OCI-LY1 (cell line): Measurements from ENCODE around the gene OTOG.

Experiments used
- H2AFZ ChIP-seq: fragments of 200-600 bp; sonication (generic), shearing (Covaris generic); 2 replicates; pipeline ENCODE4 v1.6.0; 2014; ENCODE audit warnings: antibody characterized with exemption, mild to moderate bottlenecking, low read length
- H3F3A ChIP-seq: fragments of 200-600 bp; sonication (generic), shearing (Covaris generic); 2 replicates; pipeline ENCODE4 v1.6.0; 2014; ENCODE audit warnings: mild to moderate bottlenecking, antibody characterized with exemption, low read length, moderate library complexity; ENCODE audit not compliant: insufficient read depth
- H3K27ac ChIP-seq: fragments of 200-600 bp; sonication (generic); 2 replicates; pipeline ENCODE4 v1.5.1; 2014; ENCODE audit warnings: low read length, mixed run types, mild to moderate bottlenecking, low read depth; ENCODE audit not compliant: poor library complexity, severe bottlenecking
- H3K27me3 ChIP-seq: fragments of 200-600 bp; sonication (generic); 2 replicates; pipeline ENCODE4 v1.6.0; 2014; ENCODE audit warnings: antibody characterized with exemption, mild to moderate bottlenecking, low read length, moderate library complexity; ENCODE audit not compliant: insufficient read depth
- H3K36me3 ChIP-seq: fragments of 200-600 bp; sonication (generic); 2 replicates; pipeline ENCODE4 v1.6.1; 2014; ENCODE audit warnings: mild to moderate bottlenecking, antibody characterized with exemption, low read length, moderate library complexity, mixed read lengths; ENCODE audit not compliant: insufficient read depth
- H3K4me1 ChIP-seq: fragments of 200-600 bp; sonication (generic); 2 replicates; pipeline ENCODE4 v1.5.1; 2014; ENCODE audit warnings: mild to moderate bottlenecking, low read length, moderate library complexity; ENCODE audit not compliant: insufficient read depth, severe bottlenecking
- H3K4me2 ChIP-seq: fragments of 200-600 bp; sonication (generic), shearing (Covaris generic); 2 replicates; pipeline ENCODE4 v1.6.1; 2014; ENCODE audit warnings: low read length
- H3K4me3 ChIP-seq: fragments of 200-600 bp; sonication (generic); 2 replicates; pipeline ENCODE4 v1.5.1; 2014; ENCODE audit warnings: low read length, low read depth, mild to moderate bottlenecking, mixed read lengths; ENCODE audit not compliant: poor library complexity, severe bottlenecking
- H3K79me2 ChIP-seq: fragments of 200-600 bp; shearing (Covaris generic); 2 replicates; pipeline ENCODE4 v1.6.1; 2016; ENCODE audit warnings: mixed run types, low read length, mixed read lengths; ENCODE audit not compliant: insufficient read depth
- H3K9ac ChIP-seq: fragments of 200-600 bp; sonication (generic), shearing (Covaris generic); 2 replicates; pipeline ENCODE4 v1.6.1; 2014; ENCODE audit warnings: mild to moderate bottlenecking, low read length, mixed read lengths
- H3K9me2 ChIP-seq: fragments of 200-600 bp; sonication (generic), shearing (Covaris generic); 2 replicates; pipeline ENCODE4 v1.6.1; 2014; ENCODE audit warnings: low read depth, mild to moderate bottlenecking, low read length, mixed read lengths
- H3K9me3 ChIP-seq: fragments of 200-600 bp; shearing (Covaris generic); 2 replicates; pipeline ENCODE4 v1.6.1; 2014; ENCODE audit warnings: low read length, mixed read lengths
- H4K20me1 ChIP-seq: fragments of 200-600 bp; sonication (generic), shearing (Covaris generic); 2 replicates; pipeline ENCODE4 v1.6.0; 2016; ENCODE audit warnings: mild to moderate bottlenecking, low read length; ENCODE audit not compliant: insufficient read depth
- EZH2 ChIP-seq: fragments of 200-600 bp; sonication (generic), shearing (Covaris generic); IDR thresholded peaks from 2 replicates; pipeline ENCODE4 v1.8.0; 2017; ENCODE audit warnings: borderline replicate concordance, mixed run types, mild to moderate bottlenecking, antibody characterized with exemption, low read length, moderate library complexity, mixed read lengths
- TF ChIP-seq, protein P1 (sequence below): fragments of 200-600 bp; sonication (generic), shearing (Covaris generic); IDR thresholded peaks from 2 replicates; pipeline ENCODE4 v1.5.1; 2017; ENCODE audit warnings: mild to moderate bottlenecking, antibody characterized with exemption, low read length, moderate library complexity, mixed read lengths

Gene OTOG

GRCh38 chr11:17687946-17688670 lies 141.0 kb downstream of the OTOG start:
- no peak overlapping the region for H3K4me3 ChIP-seq

GRCh38 chr11:17691550-17691949 lies 144.5 kb downstream of the OTOG start:
- Histone ChIP-seq H3K36me3 (no peaks in the 10 kb centered on the region), H4K20me1 (no peaks in the 10 kb centered on the region), H3K27ac (no peak overlapping the region), H3K4me3 (no peak overlapping the region), H2AFZ (no peak overlapping the region), H3K9me2 (no peaks in the 10 kb centered on the region), H3K9ac (no peak overlapping the region), H3K4me1 (no peaks in the 10 kb centered on the region), H3F3A (no peaks in the 10 kb centered on the region), H3K4me2 (no peak overlapping the region), H3K9me3 (no peaks in the 10 kb centered on the region), H3K79me2 (no peaks in the 10 kb centered on the region), H3K27me3 (no peaks in the 10 kb centered on the region)
- TF ChIP-seq, protein P1, sequence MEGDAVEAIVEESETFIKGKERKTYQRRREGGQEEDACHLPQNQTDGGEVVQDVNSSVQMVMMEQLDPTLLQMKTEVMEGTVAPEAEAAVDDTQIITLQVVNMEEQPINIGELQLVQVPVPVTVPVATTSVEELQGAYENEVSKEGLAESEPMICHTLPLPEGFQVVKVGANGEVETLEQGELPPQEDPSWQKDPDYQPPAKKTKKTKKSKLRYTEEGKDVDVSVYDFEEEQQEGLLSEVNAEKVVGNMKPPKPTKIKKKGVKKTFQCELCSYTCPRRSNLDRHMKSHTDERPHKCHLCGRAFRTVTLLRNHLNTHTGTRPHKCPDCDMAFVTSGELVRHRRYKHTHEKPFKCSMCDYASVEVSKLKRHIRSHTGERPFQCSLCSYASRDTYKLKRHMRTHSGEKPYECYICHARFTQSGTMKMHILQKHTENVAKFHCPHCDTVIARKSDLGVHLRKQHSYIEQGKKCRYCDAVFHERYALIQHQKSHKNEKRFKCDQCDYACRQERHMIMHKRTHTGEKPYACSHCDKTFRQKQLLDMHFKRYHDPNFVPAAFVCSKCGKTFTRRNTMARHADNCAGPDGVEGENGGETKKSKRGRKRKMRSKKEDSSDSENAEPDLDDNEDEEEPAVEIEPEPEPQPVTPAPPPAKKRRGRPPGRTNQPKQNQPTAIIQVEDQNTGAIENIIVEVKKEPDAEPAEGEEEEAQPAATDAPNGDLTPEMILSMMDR, result no peak
- no peak for TF ChIP-seq EZH2

More at GRCh38 chr11:17687946-17688670, 141.0 kb downstream of the OTOG start:
- Histone ChIP-seq H3K9ac (no peak overlapping the region), H3K27ac (no peak overlapping the region), H3K79me2 (no peaks in the 10 kb centered on the region), H3K36me3 (no peaks in the 10 kb centered on the region), H4K20me1 (no peaks in the 10 kb centered on the region), H3F3A (no peaks in the 10 kb centered on the region), H3K9me2 (no peaks in the 10 kb centered on the region), H3K4me2 (no peak overlapping the region), H3K9me3 (no peaks in the 10 kb centered on the region), H2AFZ (no peak overlapping the region), H3K4me1 (no peaks in the 10 kb centered on the region), H3K27me3 (no peaks in the 10 kb centered on the region; the same call in 1 of the 2 replicates)
- TF ChIP-seq, protein P1, result no peak
- TF ChIP-seq EZH2, result no peak

- no peak overlapping the region for H3K27ac ChIP-seq
- H3K4me1 ChIP-seq, result no peaks in the 10 kb centered on the region
- no peak overlapping the region for H3K4me2 ChIP-seq
- H3K9me3 ChIP-seq, result no peaks in the 10 kb centered on the region
- no peak overlapping the region for H3K4me3 ChIP-seq
- H2AFZ ChIP-seq, result no peak overlapping the region
- no peak for TF ChIP-seq EZH2
- TF ChIP-seq, protein P1, result no peak
- no peaks in the 10 kb centered on the region for H3K36me3 ChIP-seq
- no peaks in the 10 kb centered on the region for H3K9me2 ChIP-seq
- no peak overlapping the region for H3K9ac ChIP-seq
- no peaks in the 10 kb centered on the region for H3K27me3 ChIP-seq
- H3F3A ChIP-seq, result no peaks in the 10 kb centered on the region
- no peaks in the 10 kb centered on the region for H3K79me2 ChIP-seq
- no peaks in the 10 kb centered on the region for H4K20me1 ChIP-seq
Measured at GRCh38 chr11:17691976-17692375, 144.9 kb downstream of the OTOG start.
